ENCODE measurements around the gene PLEKHS1. TPM values are rescaled to one million over a fixed set of nuclear protein-coding genes. Genes with fewer than 3 reads are reported as not detected.
"Not testable (repeated sequence)": the region's sequence is repeated elsewhere in the genome, so short reads cannot be mapped to it uniquely, and the experiment has no call there.

The PLEKHS1 gene
- total RNA-seq, 1 experiment from 2014 or later: not detected

- DNase-seq (ENCODE audit: low read depth, low spot score); in situ Hi-C loops (cut with HindIII; ENCODE audit: low pct_unique_long_range_greater_than_20kb, low sequenced_read_pairs): not testable (repeated sequence)
Observed at GRCh38 chr10:113771131-113771530, 19.6 kb downstream of the PLEKHS1 start.

DNA sequence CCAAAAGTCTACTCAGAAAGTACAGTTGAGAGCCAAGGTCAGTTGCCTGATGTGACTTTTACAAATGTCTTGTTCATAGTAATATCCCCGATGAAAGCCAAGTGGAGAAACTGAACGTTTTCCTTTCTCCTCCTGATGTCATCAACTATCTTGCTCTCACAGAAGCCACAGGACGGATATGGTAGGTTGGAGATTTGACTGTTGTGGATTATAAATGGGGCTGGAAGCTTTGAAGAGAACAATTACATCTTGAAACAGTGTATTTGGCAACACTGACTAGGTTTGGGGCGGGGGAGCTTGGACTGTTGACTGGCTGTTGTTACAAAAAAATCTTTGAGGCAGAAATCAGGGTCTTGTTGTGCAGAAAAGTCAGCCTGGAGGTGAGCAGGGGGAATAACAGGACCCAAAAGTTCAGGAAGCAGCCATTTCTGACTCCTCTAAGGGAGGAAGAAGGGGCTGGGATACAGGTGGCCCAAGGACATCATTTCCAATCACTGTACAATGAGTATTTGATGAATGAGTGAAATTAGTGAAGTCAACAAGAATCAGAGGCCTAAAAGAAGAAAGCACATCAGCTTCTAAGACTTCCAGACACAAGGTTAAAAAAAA, 24.3 kb downstream of the PLEKHS1 start:
- in situ Hi-C loops (cut with HindIII; ENCODE audit: low pct_unique_long_range_greater_than_20kb, low sequenced_read_pairs): no loop called here
- no peak for DNase-seq (ENCODE audit: low read depth, low spot score)

GRCh38 chr10:113776553-113776952, 25.1 kb downstream of the PLEKHS1 start:
- in situ Hi-C loops (cut with HindIII; ENCODE audit: low pct_unique_long_range_greater_than_20kb, low sequenced_read_pairs): no loop called here
- no peak for DNase-seq (ENCODE audit: low read depth, low spot score)

- in situ Hi-C loops (cut with HindIII; ENCODE audit: low pct_unique_long_range_greater_than_20kb, low sequenced_read_pairs): no loop called here
Observed at GRCh38 chr10:113780681-113781250, 29.3 kb downstream of the PLEKHS1 start.

DNA sequence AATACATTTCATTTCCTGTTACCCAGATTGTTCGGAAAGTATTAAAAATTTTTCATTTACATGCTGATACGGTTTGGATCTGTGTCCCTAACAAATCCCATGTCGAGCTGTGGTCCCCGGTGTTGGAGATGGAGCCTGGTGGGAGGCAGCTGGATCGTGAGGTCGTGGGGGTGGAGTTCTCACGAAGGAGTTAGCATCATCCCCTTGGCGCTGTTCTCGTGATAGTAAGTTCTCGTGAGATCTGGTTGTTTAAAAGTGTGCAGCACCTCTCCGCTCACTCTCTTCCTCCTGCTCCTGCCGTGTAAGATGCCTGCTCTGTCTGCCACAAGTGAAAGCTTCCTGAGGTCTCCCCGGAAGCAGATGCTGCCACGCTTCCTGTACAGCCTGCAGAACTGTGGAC, 30.9 kb downstream of the PLEKHS1 start:
- in situ Hi-C loops (cut with HindIII; ENCODE audit: low pct_unique_long_range_greater_than_20kb, low sequenced_read_pairs): no loop called here
- no peak for DNase-seq (ENCODE audit: low read depth, low spot score)

More at GRCh38 chr10:113780681-113781250, 29.3 kb downstream of the PLEKHS1 start:
- peak; percentile 27 for DNase-seq (ENCODE audit: low read depth, low spot score)

- in situ Hi-C loops (cut with HindIII; ENCODE audit: low pct_unique_long_range_greater_than_20kb, low sequenced_read_pairs): no loop called here
- DNase-seq (ENCODE audit: low read depth, low spot score): no peak
Observed at GRCh38 chr10:113782986-113783704, 31.7 kb downstream of the PLEKHS1 start.

DNA sequence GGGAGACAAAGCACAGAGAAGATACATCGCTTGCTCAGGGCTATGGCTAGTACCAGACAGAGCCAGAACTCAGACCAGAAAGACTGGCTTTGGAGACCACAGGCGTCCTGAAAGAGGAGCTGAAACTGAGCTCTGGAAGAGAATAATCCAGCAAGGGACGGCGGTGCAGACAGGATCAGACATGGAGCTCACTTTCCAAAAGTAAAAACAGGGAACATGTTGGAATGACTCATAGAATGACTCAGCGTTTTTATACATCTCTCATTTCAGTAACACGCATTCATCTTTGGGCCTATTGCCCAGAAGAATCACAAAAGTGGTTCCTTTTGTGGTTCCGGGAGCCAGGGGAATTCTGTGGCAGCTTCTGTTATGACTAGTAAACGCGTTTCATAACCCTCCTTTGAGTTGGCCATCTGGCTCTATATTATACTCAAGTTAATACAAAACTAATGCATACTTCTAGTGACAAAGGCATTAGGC, 37.2 kb downstream of the PLEKHS1 start:
- peak; percentile 35 for DNase-seq (ENCODE audit: low read depth, low spot score)
- in situ Hi-C loops (cut with HindIII; ENCODE audit: low pct_unique_long_range_greater_than_20kb, low sequenced_read_pairs): no loop called here

DNA sequence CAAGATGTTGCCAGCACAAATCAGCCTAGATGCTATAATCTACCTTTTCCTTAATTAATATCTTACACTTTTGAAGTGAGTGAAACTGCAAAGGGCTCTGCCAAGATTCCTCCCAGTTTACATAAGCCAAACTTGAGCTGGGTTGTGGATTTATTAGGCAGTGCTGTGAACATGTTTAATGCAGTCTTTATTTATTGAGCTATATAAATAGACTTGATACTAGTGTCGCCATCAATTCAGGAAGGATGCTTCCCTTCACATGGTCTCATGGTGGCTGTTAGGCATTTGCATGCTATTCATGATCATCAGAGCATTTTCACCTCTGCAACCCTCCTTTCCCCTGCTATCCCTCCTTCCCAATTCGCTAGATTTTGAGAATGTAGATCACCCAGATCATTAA, 40.2 kb downstream of the PLEKHS1 start:
- in situ Hi-C loops (cut with HindIII; ENCODE audit: low pct_unique_long_range_greater_than_20kb, low sequenced_read_pairs): no loop called here
- no peak for DNase-seq (ENCODE audit: low read depth, low spot score)

DNA sequence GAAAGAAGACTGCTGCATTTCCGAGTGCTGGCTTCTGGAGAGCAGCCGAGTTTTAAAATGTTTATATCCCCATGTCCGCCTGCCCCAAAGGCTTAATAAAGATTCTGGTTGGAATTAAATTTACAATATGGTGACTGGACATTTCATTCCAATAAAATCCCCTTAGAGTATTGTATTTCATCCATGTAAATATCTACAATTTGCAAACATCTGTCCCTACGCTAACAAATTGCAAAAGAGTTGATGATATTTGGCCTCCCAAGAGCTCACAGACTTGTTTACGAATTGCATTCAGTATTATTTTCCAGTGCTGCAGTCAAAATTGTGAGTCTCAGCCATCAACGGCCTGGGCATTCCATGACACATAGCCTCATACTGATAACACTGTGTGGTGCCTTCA, 50.1 kb downstream of the PLEKHS1 start:
- in situ Hi-C loops (cut with HindIII; ENCODE audit: low pct_unique_long_range_greater_than_20kb, low sequenced_read_pairs): no loop called here
- no peak for DNase-seq (ENCODE audit: low read depth, low spot score)

- DNase-seq (ENCODE audit: low read depth, low spot score): no peak
- in situ Hi-C loops (cut with HindIII; ENCODE audit: low pct_unique_long_range_greater_than_20kb, low sequenced_read_pairs): no loop called here
Observed at GRCh38 chr10:113802997-113803396, 51.5 kb downstream of the PLEKHS1 start.

DNA sequence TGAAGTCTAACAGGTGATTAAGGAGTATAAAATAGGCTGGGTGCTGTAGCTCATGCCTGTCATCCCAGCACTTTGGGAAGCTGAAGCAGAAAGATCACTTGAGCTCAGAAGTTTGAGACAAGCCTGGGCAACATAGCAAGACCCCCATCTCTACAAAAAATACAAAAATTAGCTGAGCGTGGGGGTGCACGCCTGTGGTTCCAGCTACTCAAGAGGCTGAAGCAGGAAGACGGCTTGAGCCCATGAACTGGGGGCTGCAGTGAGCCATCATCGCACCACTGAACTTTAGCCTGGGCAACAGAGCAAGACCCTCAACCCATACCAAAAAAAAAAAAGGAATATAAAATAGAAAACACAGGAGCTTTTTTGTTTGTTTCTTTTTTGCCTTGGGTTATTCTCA, 55.0 kb downstream of the PLEKHS1 start:
- in situ Hi-C loops (cut with HindIII; ENCODE audit: low pct_unique_long_range_greater_than_20kb, low sequenced_read_pairs): no loop called here
- DNase-seq (ENCODE audit: low read depth, low spot score): no peak

DNA sequence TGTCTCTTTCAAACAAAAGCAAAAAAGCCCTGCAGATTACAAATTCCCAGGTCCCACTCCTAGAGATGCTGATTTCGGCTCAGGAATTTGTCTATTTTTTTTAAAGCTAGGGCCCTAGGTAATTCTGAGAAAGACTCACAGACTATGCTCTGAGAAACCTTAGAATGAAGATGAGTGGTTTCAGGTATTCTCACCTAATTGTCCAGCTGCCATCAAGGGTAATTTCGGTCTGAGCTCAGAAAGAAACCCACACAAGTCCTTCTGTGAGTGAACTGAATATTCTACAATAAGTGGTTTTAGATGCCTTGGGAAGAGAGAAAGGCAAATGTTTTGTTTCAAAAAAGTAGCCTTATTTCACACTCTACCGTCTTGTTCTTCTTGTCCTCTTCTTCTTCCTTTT, 56.7 kb downstream of the PLEKHS1 start:
- in situ Hi-C loops (cut with HindIII; ENCODE audit: low pct_unique_long_range_greater_than_20kb, low sequenced_read_pairs): no loop called here
- no peak for DNase-seq (ENCODE audit: low read depth, low spot score)

DNA sequence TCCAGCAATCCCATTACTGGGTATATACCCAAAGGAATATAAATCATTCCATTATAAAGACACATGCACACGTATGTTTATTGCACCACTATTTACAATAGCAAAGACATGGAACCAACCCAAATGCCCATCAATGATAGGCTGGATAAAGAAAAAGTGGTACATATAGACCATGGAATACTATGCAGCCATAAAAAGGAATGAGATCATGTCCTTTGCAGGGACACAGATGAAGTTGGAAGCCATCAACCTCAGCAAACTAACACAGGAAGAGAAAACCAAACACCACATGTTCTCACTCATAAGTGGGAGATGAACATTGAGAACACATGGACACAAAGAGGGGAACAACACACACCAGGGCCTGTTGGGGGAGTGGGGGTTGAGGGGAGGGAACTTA, 63.2 kb downstream of the PLEKHS1 start:
- in situ Hi-C loops (cut with HindIII; ENCODE audit: low pct_unique_long_range_greater_than_20kb, low sequenced_read_pairs); DNase-seq (ENCODE audit: low read depth, low spot score): not testable (repeated sequence)

GRCh38 chr10:113819989-113820388, 68.5 kb downstream of the PLEKHS1 start:
- in situ Hi-C loops (cut with HindIII; ENCODE audit: low pct_unique_long_range_greater_than_20kb, low sequenced_read_pairs): no loop called here
- no peak for DNase-seq (ENCODE audit: low read depth, low spot score)

DNA sequence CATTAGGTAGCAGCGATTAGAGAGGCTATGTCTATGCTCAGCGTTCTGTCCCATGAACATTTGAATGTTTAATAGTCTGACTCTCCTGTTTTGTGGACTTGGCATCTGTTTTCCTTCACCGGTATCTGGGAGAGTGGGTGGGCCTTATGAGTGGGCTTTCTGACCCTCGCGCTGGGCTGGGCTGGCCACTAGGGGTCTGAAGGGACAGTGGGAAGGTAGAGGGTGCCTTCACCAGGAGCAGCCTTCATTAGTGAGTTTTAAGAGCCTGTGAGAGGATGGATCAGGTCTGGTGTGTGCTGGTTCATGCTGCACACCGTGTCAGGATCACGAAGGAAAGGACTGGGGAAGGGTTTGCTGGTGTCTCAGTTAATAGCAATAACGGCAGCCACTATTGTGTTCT, 69.0 kb downstream of the PLEKHS1 start:
- in situ Hi-C loops (cut with HindIII; ENCODE audit: low pct_unique_long_range_greater_than_20kb, low sequenced_read_pairs): no loop called here
- DNase-seq (ENCODE audit: low read depth, low spot score): no peak

DNA sequence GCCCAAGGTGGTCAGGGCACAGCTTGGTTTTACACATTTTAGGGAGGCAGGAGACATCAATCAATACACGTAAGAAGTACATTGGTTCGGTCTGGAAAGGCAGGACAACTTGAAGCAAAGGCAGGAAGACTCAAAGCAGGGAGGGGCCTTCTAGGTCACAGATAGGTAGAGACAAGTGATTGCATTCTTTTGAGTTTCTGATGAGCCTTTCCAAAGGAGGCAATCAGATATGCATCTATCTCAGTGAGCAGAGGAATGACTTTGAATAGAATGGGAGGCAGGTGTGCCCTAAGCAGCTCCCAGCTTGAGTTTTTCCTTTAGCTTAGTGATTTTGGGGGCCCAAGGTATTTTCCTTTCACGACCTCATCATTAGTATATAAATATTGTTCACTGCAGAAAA, 69.8 kb downstream of the PLEKHS1 start:
- DNase-seq (ENCODE audit: low read depth, low spot score); in situ Hi-C loops (cut with HindIII; ENCODE audit: low pct_unique_long_range_greater_than_20kb, low sequenced_read_pairs): not testable (repeated sequence)

DNA sequence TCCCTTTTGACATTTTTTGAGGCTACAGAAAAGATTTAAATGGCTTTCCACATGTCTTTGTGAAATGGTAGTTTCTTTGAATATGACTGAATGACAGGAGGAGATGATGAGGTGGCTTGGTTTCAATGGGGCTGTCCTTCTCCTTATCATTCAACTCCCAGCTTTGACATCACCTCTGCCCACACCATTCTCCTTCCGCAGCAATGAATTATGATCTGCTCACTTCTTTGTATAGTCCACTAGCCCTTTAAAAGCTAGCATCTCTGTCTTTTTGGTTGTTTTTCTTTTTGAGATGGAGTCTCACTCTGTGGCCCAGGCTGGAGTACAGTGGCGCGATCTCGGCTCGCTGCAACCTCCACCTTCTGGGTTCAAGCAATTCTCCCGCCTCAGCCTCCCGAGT, 70.7 kb downstream of the PLEKHS1 start:
- in situ Hi-C loops (cut with HindIII; ENCODE audit: low pct_unique_long_range_greater_than_20kb, low sequenced_read_pairs): no loop called here
- DNase-seq (ENCODE audit: low read depth, low spot score): no peak

DNA sequence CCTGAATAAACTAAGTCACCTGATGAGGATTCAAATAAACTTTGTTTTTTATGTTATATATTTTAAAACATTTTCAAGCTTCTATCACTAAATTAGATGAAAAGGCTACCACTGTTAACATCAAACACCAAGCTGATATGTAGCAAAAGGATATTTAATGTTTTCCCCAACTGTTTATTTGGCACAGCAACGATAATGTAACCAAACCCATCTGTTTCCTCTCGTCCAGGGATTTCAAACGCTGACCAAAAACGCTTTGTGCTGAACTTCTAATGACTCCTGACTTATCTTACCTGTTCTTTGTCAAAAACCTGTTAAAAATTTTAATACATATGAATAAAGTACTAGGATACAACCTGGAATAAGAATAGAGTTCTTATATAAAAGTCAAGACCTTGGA, 71.9 kb downstream of the PLEKHS1 start:
- in situ Hi-C loops (cut with HindIII; ENCODE audit: low pct_unique_long_range_greater_than_20kb, low sequenced_read_pairs): no loop called here
- no peak for DNase-seq (ENCODE audit: low read depth, low spot score)

DNA sequence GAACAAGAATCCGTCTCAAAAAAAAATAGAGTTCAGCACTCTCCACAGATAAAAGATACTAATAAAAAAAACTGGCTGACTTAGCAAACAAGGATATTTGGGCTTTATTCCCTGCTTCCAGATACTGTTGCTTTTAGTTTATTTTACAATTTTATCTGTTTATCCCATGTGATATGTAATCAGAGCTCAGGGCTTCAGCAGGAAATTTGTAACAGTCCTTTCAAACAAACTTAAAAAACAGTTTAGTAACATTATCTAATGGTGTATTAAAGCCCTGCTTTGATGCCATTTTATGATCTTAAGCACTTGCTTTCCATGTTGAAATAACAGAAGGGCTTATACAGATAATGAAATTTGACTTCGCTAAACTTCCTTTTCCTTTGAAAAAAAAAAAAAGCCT, 74.3 kb downstream of the PLEKHS1 start:
- no peak for DNase-seq (ENCODE audit: low read depth, low spot score)
- in situ Hi-C loops (cut with HindIII; ENCODE audit: low pct_unique_long_range_greater_than_20kb, low sequenced_read_pairs): no loop called here

All from SK-MEL-5 (cell line).